HG03060 (cell line): ENCODE data around the gene TNRC6A.
"Not testable (repeated sequence)": the region's sequence is repeated elsewhere in the genome, so short reads cannot be mapped to it uniquely, and the experiment has no call there.

ENCODE experiments used
- ATAC-seq: cut with Tn5 transposase; IDR thresholded peaks from one replicate; pipeline ENCODE4 v1.9.1; 2021; ENCODE audit warnings: low read depth, moderate number of reproducible peaks; ENCODE audit not compliant: unreplicated experiment

The TNRC6A gene

DNA sequence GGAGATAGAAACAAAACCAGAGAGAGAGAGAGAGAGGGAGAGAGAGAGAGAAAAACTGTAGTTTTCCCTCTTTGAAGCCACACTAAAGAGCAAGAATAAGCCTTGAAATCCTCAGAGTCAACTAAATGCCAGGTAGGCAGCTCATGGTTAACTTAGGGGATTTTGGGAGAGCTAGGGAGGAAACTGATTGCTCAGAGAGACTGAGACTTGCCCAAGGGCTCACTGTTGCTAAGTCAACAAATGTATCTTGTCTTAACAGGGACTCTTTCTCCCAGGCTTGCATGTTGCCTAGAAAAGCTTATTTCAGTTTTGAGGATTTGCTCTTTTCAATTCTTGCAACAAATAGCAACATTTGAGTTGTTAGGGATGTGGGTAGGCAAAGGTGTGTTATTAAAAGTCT lies 111.8 kb downstream of the TNRC6A start:
- ATAC-seq, result no peak

DNA sequence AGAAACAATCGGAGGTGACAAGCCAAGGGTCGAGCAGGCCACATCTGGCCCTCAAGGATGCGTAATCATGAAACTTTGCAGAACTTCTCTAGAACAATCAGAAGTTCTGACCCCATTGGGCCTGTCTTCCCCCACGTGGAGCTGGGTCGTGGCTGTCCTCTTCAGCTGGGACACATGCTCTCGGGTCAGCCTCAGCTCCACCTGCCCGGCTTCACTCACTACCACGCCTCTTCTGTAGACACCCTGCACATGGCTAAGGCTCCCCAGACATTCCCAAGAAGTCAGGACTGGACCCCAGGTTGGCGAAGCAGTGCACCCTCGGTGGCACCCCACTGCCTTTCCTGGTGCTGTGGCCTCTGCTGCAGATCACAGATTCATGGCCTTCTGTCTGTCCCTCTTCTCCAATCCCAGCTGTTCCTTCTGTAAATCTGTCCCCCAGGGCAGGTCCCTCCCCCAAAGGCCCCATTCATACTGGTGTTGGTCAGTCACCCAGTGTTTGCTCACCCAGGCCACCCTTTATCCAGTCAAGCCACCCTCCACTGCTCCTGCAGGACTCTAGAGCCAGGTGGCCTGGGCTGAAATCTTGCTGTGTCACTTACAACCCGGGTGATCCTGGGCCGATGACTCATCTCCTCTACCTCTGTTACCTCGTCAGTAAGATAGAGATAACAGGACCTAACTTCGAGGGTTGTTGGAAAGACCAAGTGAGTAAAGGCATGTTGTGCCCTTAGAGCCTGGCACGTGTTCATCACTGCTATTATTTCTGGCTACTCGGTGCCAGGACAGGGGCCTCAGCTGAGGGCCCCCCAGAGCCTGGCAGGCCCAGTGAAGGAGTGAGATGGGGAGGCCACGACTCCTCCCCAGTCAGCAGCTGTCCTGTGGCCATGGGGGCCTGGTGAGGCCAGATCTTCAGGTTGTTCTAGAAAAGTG lies 114.9 kb downstream of the TNRC6A start:
- ATAC-seq, result no peak

DNA sequence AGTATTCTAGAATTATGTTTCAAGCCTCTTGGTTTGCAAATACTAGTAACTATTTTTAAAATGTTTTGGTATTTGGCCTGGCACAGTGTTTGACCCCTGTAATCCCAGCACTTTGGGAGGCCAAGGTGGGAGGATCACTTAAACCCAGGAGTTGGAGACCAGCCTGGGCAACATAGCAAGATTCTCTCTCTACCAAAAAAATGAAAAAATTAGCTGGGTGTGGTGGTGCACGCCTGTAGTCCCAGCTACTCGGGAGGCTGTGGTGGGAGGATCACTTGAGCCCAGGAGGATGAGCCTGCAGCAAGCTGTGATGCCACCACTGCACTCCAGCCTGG lies 115.5 kb downstream of the TNRC6A start:
- ATAC-seq, result not testable (repeated sequence)

DNA sequence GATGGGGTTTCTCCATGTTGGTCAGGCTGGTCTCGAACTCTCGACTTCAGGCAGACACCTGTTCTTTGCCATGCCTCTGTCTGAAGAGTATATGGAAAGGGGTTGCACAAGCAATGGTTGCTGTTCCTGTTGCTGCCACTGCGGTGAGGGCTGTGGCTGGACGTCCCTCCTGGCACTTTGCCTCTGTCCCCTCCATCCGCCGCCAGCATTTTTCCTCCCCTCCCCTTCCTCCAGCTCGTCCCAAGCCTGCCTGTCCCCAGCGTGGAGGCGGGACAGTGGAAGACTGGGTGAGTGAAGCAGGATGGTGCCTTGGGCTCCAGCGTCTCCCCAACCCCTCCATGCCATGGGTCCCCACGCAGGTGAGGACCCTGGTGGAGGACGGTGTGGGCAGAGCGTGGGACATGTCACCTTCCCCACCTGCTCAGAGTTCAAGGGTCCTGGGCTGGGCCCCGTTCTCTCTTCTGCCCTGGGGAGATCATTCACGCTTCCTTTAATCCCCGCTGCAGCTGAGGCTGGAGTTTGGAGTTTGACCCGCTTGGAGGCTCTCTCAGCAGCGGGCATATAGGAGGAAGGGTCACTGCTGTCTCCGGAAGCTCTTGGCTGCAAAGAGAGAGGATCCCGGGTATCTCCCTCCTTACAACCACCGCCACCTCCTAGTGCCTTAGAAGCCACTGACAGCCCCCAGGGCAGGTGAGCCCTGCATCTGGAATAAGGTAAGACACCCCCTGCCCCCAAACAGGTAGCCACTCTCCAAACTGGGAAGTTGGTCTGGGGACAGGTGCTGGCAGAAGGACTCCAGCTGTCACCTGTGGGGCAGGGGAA lies 116.5 kb downstream of the TNRC6A start, which contains the start of gene SLC5A11:
Gene SLC5A11, plus strand, starts transcription at position 238 of the 822 bp plus-strand sequence. CDS start 12,681 bp downstream, outside the sequence.
- ATAC-seq, result no peak

DNA sequence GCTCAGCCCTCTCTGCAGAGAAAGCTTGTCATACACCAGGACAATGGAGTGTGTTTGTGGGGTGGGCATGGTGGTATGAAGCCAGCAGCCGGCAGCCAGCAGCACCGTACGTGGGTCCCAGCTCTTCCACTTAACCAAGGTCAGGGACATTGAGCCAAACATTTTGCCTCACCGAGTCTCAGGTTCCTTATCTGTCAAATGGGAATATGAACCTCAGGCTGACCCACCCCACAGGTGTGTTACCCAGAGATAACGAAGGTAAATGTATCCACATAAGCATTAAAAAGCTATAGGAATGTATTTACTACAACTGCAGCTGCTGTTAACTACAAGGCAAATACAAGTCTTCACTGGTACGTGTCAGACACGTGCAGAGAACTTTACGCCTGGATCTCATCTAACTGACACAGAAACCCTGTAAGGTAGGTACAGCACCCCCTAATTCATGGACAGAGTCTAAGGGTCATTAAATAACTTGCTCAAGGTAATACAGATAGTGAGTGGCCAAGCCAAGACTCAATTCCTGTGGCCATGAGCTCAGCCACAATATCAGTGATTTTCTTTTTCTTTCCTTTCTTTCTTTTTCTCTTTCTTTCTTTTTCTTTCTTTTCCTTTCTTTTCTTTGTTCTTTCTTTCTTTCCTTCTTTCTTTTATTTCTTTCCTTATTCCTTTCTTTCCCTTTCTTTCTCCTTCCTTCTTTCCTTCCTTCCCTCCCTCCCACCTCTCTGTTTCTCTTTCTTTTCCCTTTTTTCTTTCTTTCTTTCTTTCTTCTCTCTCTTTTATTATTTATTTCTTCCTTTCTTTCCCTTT lies 117.3 kb downstream of the TNRC6A start:
- ATAC-seq, result no peak

DNA sequence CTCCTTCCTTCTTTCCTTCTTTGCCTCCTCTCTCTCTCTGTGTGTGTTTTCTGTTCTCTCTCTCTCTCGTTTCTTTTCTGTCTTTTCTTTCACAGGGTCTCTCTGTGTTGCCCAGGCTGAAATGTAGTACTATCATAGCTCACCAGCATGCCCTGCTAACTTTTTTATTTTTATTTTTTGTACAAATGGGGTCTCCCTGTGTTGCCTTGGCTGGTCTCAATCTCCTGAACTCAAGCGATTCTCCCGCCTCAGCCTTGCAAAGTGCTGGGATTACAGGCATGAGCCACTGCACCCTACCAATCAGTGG lies 117.9 kb downstream of the TNRC6A start:
- ATAC-seq, result no peak

DNA sequence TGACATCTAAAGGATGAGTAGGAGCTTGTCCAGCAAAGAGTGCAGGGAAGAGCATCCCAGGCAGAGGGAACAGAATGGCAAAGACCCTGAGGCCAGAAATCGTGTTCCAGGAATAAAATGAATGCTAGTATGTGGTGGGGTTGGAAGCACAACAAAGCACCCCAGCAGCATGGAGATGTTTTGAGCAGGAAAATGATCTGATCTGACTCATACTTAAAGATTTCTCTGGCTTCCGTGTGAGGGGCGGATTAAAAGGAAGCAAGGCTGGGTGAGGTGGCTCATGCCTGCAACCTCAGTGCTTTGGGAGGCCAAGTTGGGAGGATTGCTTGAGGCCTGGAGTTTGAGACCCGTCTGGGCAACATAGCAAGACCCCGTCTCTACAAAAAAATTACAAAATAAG lies 118.6 kb downstream of the TNRC6A start:
- ATAC-seq, result no peak

DNA sequence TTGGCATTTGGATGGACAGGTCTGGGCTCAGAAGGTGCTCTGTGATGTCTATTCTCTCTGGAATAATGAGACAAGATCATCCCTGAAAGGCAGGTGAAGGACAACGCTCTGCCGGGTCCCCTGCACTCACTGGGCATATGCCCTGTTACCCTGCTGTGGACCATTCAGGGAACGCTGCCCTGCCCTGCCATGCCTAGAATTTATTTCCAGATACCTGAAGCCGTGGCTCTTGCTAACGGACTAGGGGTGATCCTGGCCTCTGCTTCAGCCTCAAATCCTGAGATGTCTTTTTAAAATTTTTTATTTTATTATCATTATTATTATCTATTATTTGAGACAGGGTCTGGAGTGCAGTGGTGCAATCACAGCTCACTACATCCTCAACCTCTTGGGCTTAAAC lies 120.2 kb downstream of the TNRC6A start:
- ATAC-seq, result no peak

DNA sequence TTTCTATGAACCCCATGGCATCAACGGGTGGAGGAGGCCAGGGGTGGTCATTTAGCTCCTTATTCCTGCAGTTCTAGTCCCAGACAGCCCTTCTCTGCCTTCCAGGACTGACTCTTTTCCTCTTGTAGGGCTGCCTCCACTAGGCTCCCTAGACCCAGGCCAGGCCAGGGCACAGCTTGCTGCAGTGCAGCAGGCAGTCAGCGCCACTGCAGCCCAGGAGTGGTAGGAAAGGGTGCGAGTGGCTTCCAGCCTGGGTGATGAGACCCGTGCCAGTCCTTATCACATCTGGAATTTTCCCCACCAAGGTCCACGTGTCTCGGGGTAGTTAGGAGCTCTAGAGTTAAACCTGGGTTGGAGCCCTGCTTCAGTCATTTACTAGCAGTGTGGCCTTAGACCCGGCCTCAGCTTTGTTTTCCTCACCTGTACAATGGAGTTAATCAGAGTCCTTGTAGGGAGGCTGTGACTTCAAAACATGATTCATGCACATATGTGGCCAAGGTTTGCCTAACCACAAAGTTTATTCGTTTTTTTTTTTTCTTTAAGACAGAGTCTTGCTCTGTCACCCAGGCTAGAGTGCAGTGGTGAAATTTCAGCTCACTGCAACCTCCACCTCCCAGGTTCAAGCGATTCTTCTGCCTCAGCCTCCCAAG lies 121.0 kb downstream of the TNRC6A start:
- ATAC-seq, result no peak

DNA sequence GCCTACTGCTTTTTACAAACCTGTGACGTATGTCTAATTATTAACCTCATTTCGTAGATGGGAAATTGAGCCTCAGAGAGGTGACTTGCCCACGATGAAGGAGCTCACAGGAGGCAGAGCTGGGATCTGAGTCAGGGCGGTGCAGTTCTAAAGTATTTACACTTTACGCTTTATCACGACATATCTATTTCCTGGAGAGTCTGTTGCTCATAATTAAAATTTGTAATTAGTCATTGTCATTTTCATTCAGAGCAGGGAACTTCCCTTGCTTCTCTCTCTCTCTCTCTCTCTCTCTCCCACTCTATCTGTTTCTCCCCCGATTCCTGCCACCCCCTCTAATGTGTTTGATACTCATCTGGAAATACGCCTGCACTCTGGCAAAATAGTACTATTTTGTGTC lies 122.2 kb downstream of the TNRC6A start:
- ATAC-seq, result no peak

DNA sequence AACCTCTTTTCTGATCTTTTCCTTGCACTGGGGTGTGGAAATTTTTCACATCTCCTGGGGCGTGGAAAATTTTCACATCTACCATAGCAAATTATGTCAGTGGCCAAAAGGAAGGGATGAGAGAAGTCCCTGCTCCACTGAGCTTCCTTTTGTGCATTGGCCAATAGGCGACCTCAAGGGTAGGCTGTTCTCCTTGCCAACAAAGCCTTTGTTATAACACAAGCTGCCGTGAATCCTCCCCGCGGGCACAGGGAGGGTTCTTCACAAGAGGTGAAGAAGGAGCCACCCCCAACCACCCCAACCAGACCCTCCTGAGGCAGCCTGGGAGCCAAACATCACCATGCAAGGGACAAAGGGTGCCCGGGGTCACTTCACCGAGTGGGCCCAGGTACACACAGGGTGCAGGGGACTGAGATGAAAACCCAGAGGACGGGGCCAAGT lies 122.8 kb downstream of the TNRC6A start:
- ATAC-seq, result no peak

DNA sequence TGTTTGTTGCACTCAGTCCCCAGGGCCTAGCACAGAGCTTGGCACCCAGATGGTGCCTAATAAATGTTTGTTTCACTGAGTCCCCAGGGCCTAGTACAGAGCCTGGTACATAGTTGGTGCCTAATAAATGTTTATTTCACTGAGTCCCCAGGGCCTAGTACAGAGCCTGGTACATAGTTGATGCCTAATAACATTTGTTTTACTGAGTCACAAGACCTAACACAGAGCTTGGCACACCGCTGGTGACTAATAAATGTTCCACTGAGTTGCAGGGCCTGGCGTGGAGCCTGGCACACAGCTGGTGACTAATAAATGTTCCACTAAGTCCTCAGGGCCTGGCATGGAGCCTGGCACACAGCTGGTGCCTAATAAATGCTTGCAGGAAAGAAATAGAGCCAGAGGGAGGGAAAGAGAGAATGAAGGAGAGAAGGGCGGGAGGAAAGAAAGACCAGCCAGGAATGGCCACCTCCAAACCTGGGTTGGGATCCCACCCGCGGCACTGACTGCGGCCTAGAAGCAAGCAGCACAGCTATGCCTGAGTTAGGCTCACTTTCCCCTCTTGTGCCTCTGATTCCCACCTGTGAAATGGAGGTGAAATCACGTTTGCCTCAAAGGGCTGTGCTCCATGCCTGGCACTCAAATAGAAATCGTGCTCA lies 123.8 kb downstream of the TNRC6A start:
- no peak for ATAC-seq

DNA sequence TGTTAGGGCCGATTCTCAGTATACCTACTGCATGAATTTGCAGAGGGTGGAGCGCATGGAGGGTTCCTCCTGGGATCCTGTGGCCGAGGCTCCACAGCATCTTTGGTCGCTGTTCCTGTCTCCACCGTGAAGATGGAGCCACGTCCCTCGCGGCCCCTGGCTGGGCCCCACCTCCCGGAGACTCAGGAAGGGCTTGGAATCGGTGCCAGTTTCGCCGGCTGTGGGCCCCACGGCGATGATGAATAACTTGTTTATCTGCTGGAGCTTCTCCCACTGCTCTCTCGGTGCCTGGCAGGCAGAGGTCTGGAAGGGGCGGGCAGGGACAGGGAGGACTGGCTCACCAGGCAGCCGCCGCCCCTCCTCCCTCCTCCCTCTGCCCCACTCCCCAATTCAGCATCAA lies 124.4 kb downstream of the TNRC6A start:
- ATAC-seq, result no peak

DNA sequence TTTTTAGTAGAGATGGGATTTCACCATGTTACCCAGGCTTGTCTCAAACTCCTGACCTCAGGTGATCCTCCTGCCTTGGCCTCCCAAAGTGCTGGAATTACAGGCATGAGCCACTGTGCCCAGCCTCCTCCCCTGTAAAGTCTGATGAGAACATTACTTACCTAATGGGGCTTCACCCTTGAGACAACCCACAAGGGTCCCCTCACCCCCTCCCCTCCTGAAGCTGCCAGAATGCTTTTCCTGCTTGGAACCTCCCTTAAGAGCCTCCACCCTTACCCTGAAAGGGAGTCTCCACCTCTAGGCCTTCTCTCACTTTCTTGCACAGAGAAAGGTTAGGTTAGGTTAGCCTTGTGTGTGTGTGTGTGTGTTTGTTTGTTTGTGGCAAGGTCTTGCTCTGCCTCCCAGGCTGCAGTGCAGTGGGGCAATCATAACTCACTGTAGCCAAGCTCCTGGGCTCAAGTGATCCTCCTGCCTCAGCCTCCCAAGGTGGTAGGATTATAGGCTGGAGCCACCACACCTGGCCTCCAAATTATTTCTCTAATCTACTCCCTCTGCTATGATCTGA lies 125.2 kb downstream of the TNRC6A start:
- ATAC-seq, result no peak

DNA sequence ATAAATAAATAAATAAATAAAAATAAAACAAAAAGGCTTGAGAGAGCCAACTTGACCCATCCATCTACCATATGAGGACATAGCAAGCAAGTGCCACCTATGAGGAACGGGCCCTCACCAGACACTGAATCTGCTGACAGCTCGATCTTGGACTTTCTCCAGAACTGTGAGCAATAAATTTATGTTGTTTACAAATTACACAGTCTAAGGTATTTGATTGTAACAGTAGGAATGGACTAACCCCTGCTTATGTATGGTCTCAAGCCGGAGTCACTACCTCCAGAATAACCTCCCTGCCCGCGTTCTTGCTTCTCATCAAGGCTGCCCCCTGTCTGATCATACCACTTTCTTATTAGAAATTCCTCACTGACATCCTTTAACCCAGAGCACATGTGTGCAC lies 126.2 kb downstream of the TNRC6A start:
- no peak for ATAC-seq

DNA sequence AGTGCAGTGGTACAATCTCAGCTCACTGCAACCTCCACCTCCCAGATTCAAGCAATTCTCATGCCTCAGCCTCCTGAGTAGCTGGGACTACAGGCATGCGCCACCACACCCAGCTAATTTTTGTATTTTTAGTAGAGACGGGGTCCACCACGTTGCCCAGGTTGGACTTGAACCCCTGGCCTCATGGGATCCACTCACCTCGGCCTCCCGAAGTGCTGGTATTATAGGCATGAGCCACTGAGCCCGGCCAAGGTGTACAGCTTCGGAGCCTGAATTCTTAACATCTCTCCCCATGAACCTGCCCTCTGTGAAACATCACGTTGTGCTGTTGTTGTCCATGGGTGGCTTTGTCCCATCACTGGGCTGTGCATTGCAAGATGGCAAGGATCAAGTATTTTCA lies 127.4 kb downstream of the TNRC6A start:
- not testable (repeated sequence) for ATAC-seq

DNA sequence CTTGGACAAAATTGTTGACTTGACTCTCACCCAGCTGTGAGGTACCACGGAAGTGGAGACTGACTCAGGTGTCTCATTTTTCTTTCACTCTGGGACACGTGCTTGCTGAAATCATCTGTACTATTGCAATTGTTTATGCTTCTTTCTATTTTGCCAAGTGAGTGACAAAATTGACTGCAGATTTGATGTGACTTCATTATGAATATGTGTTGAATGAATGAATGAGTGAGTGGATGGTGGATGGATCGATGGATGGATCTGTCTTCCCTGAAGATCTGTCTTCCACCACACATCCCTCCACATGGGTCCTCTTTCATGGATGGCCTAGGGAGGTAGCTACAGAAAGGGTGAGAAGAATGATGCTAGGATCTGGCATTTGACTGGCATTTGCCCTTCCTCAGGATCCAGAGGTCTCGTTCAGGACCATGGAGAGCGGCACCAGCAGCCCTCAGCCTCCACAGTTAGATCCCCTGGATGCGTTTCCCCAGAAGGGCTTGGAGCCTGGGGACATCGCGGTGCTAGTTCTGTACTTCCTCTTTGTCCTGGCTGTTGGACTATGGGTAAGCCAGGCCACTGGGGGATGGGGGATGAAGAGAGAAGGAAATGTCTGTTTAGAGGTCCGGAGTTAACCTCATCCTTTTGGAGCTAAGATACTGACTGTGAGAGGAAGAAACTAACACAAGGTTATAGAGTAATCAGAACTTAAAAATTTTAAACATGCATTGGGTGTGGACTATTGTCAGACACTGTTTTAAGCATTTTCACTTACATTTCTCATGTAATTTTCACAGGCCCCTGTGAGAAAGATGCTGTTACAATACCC lies 129.0 kb downstream of the TNRC6A start:
- ATAC-seq, result no peak

DNA sequence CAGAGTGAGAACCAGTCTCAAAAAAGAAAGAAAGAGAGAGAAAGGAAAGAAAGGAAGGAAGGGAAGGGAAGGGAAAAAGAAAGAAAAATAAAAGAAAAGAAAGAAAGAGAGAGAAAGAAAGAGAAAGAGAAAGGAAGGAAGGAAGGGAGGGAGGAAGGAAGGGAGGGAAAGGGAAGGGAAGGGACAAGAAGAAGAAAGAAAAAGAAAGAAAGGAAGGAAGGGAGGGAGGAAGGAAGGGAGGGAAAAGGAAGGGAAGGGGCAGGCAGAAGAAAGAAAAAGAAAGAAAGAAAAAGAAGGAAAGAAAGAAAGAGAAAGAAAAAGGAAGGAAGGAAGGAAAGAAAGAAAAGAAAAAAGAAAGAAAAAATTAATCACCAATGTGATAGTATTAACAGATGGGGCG lies 132.0 kb downstream of the TNRC6A start:
- no peak for ATAC-seq
